DMS153 treated with DMSO at 0.1 percent for 48 hours (cell line): ENCODE measurements around the gene YLPM1.

Source experiments
- DNase-seq: peaks from one replicate; lab custom pipeline; 2025; ENCODE audit not compliant: unreplicated experiment; lab: John Stamatoyannopoulos, UW

The YLPM1 gene

DNA sequence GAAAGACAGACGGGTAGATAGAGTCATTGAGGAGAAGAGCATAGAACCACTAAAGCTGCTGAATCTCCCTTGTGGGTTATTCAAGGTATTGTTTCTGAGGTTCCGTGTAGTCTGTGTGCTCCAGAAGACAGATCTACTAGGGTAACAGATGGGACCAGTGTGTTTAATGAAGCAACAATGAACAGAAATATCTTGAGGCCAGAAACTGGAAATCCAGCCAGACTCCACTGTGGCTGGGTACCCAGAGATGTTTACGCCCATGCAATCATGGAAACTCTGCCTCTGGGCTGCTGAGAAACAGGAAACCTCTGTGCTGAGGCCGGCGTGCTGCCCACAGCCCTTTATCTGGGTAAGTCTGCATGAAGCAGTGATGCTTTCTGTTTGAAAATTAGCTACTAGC, 104.6 kb downstream of the YLPM1 start:
- no peak for DNase-seq

DNA sequence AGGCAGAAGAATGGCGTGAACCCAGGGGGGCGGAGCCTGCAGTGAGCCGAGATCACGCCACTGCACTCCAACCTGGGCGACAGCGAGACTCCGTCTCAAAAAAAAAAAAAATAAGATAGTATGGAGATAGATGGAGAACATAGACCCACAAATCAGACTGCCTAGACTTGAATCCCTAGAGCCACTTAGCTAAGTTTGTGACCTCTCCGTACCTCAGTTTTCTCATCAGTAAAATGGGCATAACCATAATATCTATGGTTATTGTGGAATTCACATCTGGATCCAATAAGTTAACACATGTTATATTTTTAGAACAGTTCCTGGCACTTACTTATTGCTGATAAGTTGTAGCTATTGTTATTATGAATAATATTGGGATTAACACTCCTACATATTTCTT, 105.6 kb downstream of the YLPM1 start:
- no peak for DNase-seq

DNA sequence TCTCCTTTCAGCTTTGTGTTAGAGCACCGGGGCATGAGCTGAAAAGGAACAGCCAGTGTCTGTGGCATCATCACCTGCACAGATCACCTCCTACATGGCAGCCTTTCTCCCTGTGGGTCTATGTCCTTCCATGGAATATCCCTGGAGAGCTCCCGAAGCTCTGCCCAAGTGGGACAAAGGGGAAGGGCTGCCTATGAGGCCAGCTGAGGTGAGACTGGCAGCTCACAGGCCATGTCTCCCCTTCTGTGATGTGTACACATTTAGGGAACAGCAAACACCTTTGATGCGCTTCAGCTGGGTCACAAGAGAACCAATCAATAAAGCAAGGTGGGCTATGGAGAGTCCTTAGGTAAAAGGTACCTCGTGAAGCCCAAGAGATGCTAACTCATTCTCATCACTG, 108.7 kb downstream of the YLPM1 start:
- no peak for DNase-seq

DNA sequence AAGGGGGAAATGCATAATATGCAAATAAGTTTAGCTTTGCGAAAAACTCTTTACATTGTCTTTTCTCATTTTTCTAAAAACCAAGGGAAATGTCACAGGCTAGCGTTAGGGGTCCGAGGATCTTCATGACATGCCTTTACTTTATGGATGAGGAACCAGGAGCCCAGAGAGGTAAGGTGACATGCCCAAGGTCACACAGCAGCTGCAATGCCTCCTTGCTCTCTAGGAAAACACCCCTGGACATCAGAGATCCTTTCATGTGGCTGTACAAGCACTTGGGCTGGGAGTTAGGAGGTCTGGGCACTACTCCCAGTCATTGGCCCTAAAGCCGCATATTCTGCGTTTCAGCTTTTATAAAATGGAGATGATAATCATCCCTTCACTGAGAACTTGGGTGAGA, 112.1 kb downstream of the YLPM1 start:
- no peak for DNase-seq

DNA sequence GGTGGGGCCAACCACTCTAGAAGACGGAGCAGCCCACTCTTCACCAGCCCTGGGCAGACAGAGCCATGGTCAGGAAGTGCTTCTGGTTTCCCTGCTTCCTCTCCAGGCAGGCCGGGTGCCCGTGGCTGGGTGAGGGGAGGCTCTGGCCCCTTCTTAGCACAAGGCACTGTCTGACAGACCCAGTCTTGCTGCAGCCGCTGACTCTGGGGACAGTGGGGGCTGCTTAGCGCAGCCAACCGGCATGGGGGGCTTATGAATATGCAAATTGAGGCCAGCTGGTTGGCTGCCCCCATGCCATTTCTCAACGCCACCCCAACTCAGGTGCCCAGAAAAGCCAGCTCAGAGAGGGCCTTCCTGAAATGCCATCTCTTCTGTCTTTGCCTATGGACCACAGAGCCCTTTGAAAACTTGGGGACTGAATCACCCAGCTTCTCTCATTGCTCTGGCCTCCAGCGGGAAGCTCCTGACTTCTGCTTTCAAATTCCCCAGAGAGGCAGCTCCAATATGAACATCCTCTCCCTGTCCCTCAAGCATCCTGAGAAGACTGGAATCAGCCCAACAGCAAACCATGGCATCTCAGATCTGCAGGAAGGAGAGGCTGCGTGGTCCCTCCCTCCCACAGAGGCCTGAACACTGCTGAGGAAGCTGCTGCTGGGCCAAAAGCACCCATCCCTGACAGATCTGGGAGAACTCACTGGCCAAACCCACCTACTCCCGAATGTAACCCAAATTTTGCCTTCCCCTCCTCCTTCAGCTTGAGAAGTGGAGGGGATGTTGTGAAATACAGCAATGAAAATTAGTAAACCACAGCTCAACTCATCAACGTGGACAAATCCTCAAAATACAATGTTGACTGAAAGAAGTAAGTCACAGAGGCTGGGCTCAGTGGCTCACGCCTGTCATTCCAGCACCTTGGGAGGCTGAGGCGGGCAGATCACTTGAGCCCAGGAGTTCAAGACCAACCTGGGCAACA, 113.1 kb downstream of the YLPM1 start, which contains the start of gene PROX2:
TSS of gene PROX2 (minus strand) at position 205 of the 973 bp plus-strand sequence. CDS start 12,311 bp downstream, outside the sequence.
- DNase-seq, result no peak

DNA sequence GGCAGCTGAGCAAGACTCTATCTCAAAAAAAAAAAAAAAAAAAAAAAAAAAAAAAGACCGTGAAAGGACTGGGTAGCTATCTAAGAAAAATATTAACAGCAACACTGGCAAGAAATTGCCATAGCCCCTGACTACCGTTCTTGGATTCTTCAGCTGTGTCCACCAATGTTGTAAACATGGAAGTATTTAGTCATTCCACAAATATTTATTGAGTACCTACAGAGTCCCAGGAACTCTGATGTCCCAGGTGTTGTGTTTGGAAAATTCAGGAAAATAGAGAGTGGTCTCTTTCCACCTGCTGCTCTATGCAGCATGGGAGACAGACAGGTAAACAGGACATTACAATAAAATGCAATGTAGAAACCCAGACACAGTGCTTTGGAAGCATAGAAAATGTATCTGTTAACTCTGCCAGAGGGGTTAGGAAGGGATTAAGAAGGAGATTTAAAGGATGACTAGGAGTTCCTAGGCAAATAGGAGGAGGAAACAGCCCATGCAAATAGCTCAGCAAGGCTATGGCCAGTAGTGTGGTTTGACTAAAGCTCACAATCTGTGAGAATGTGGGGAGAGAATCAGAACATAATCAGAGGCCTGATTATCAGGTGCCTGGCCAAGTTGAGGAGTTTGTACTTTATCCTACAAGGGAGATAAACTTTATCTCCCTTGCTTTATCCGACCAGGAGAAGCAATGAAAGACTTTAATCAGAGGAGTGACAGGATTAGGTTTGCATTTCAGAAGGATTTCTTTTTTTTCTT, 116.5 kb downstream of the YLPM1 start:
- DNase-seq, result no peak

DNA sequence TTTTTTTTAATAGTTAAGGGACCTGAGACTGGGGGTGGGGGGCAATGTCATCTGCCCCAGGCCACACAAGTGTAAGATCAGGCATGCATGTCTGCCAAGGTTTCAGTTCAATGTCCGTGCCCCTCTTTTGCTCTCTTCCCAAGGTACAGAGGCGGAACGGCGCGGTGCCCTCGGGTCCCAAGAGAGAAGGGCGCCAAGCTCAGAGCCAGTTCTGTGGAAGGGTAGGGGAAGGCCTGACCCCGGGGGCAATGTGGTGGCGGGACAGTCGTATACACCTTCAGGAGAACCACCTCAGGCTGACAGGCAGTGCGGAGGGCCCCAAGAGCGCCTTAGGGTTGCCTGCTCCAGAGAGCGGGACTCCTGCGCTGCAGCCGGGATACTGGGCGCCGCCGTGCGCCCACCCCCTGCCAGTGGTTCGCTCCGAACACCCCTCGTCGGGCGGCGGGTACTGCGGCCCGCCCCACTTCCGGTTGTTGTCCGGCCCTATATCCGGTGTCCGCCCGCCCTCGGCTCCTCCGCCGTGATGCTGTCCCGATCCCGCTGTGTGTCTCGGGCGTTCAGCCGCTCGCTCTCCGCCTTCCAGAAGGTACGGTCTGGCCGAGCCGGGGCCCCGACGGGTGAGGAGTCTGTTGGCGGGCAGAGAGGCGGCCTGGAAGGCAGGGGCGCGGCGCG, 118.5 kb downstream of the YLPM1 start, which contains the start of gene DLST:
TSS of gene DLST (plus strand) at position 486 of the 672 bp plus-strand sequence. CDS start at position 524, 38 bp downstream.
- peak; percentile 47 for DNase-seq

DNA sequence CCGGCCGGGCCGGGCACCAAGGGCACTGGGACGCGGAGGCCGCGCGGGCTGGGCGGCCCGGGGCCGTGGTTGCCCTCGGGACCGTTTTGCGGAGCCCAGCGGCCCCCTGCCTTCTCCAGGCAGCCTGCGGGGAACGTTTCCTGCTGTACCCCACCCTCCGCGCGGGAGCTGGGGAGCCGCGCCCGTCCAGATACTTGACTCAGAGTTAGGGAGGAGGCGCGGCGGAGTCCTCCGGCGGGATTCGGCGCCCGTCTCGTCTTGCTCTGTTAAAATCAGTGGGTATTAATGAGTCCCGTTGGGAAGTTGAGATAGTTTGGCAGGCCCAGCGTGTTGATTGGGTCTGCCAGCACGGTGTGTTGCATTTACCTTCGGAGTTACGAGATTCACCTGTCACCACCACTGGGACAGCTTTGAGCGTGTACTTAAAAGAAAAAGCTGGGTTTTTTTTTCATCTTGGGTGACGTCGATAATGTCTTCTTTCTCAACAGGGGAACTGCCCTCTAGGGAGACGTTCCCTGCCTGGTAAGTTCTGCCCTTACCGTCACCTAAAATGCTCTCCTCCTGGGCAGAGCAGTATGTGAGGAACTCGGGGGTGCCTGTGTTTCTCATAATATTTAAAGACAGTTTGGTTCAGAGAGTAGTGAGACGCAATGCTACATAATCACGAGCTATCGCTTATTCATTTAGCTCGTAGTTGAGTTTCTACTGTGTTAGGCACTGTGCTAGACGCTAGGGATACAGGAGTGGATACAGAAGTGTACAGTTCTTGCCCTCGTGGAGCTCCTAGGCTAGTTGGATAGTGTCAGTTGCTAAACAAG, 119.2 kb downstream of the YLPM1 start:
- no peak for DNase-seq
